OCI-LY1 (cell line): ENCODE data around the gene ABCB4.

ENCODE experiments used
- H2AFZ ChIP-seq: fragments of 200-600 bp; sonication (generic), shearing (Covaris generic); 2 replicates; pipeline ENCODE4 v1.6.0; 2014; ENCODE audit warnings: antibody characterized with exemption, mild to moderate bottlenecking, low read length
- H3F3A ChIP-seq: fragments of 200-600 bp; sonication (generic), shearing (Covaris generic); 2 replicates; pipeline ENCODE4 v1.6.0; 2014; ENCODE audit warnings: mild to moderate bottlenecking, antibody characterized with exemption, low read length, moderate library complexity; ENCODE audit not compliant: insufficient read depth
- H3K27ac ChIP-seq: fragments of 200-600 bp; sonication (generic); 2 replicates; pipeline ENCODE4 v1.5.1; 2014; ENCODE audit warnings: low read length, mixed run types, mild to moderate bottlenecking, low read depth; ENCODE audit not compliant: poor library complexity, severe bottlenecking
- H3K27me3 ChIP-seq: fragments of 200-600 bp; sonication (generic); 2 replicates; pipeline ENCODE4 v1.6.0; 2014; ENCODE audit warnings: antibody characterized with exemption, mild to moderate bottlenecking, low read length, moderate library complexity; ENCODE audit not compliant: insufficient read depth
- H3K36me3 ChIP-seq: fragments of 200-600 bp; sonication (generic); 2 replicates; pipeline ENCODE4 v1.6.1; 2014; ENCODE audit warnings: mild to moderate bottlenecking, antibody characterized with exemption, low read length, moderate library complexity, mixed read lengths; ENCODE audit not compliant: insufficient read depth
- H3K4me1 ChIP-seq: fragments of 200-600 bp; sonication (generic); 2 replicates; pipeline ENCODE4 v1.5.1; 2014; ENCODE audit warnings: mild to moderate bottlenecking, low read length, moderate library complexity; ENCODE audit not compliant: insufficient read depth, severe bottlenecking
- H3K4me2 ChIP-seq: fragments of 200-600 bp; sonication (generic), shearing (Covaris generic); 2 replicates; pipeline ENCODE4 v1.6.1; 2014; ENCODE audit warnings: low read length
- H3K4me3 ChIP-seq: fragments of 200-600 bp; sonication (generic); 2 replicates; pipeline ENCODE4 v1.5.1; 2014; ENCODE audit warnings: low read length, low read depth, mild to moderate bottlenecking, mixed read lengths; ENCODE audit not compliant: poor library complexity, severe bottlenecking
- H3K79me2 ChIP-seq: fragments of 200-600 bp; shearing (Covaris generic); 2 replicates; pipeline ENCODE4 v1.6.1; 2016; ENCODE audit warnings: mixed run types, low read length, mixed read lengths; ENCODE audit not compliant: insufficient read depth
- H3K9ac ChIP-seq: fragments of 200-600 bp; sonication (generic), shearing (Covaris generic); 2 replicates; pipeline ENCODE4 v1.6.1; 2014; ENCODE audit warnings: mild to moderate bottlenecking, low read length, mixed read lengths
- H3K9me2 ChIP-seq: fragments of 200-600 bp; sonication (generic), shearing (Covaris generic); 2 replicates; pipeline ENCODE4 v1.6.1; 2014; ENCODE audit warnings: low read depth, mild to moderate bottlenecking, low read length, mixed read lengths
- H3K9me3 ChIP-seq: fragments of 200-600 bp; shearing (Covaris generic); 2 replicates; pipeline ENCODE4 v1.6.1; 2014; ENCODE audit warnings: low read length, mixed read lengths
- H4K20me1 ChIP-seq: fragments of 200-600 bp; sonication (generic), shearing (Covaris generic); 2 replicates; pipeline ENCODE4 v1.6.0; 2016; ENCODE audit warnings: mild to moderate bottlenecking, low read length; ENCODE audit not compliant: insufficient read depth
- CTCF ChIP-seq: fragments of 200-600 bp; sonication (generic), shearing (Covaris generic); IDR thresholded peaks from 2 replicates; pipeline ENCODE4 v1.5.1; 2017; ENCODE audit warnings: mild to moderate bottlenecking, antibody characterized with exemption, low read length, moderate library complexity, mixed read lengths
- EZH2 ChIP-seq: fragments of 200-600 bp; sonication (generic), shearing (Covaris generic); IDR thresholded peaks from 2 replicates; pipeline ENCODE4 v1.8.0; 2017; ENCODE audit warnings: borderline replicate concordance, mixed run types, mild to moderate bottlenecking, antibody characterized with exemption, low read length, moderate library complexity, mixed read lengths

ABCB4 gene

GRCh38 chr7:87511510-87511909, 36.0 kb upstream of the ABCB4 start:
- Histone ChIP-seq H3K79me2 (no peaks in the 10 kb centered on the region), H3K9me3 (no peaks in the 10 kb centered on the region), H3K4me3 (no peak overlapping the region), H3K9ac (no peak overlapping the region), H3K9me2 (no peaks in the 10 kb centered on the region), H3K4me2 (no peak overlapping the region), H4K20me1 (no peaks in the 10 kb centered on the region), H3K36me3 (peaks cover 19% of the 10 kb centered on the region; the same call in 1 of the 2 replicates), H3K27ac (no peak overlapping the region), H3F3A (no peaks in the 10 kb centered on the region), H3K4me1 (peaks cover 15% of the 10 kb centered on the region), H2AFZ (no peak overlapping the region), H3K27me3 (no peaks in the 10 kb centered on the region)
- TF ChIP-seq CTCF (no peak), EZH2 (no peak)

- no peaks in the 10 kb centered on the region for H4K20me1 ChIP-seq
- H3K27me3 ChIP-seq, result no peaks in the 10 kb centered on the region
- H3K79me2 ChIP-seq, result no peaks in the 10 kb centered on the region
- H3K9ac ChIP-seq, result no peak overlapping the region
- TF ChIP-seq EZH2, result no peak
- no peak for TF ChIP-seq CTCF
- no peaks in the 10 kb centered on the region for H3F3A ChIP-seq
- H3K4me1 ChIP-seq, result peaks cover 17% of the 10 kb centered on the region
- peaks cover 19% of the 10 kb centered on the region; the same call in 1 of the 2 replicates for H3K36me3 ChIP-seq
- H3K9me2 ChIP-seq, result no peaks in the 10 kb centered on the region
- no peak overlapping the region for H3K27ac ChIP-seq
- H3K9me3 ChIP-seq, result no peaks in the 10 kb centered on the region
- H3K4me2 ChIP-seq, result no peak overlapping the region
- no peak overlapping the region for H2AFZ ChIP-seq
- no peak overlapping the region for H3K4me3 ChIP-seq
Observed at GRCh38 chr7:87510411-87510875, 35.0 kb upstream of the ABCB4 start.

GRCh38 chr7:87507446-87507845, 32.0 kb upstream of the ABCB4 start:
- H4K20me1 ChIP-seq, result no peaks in the 10 kb centered on the region
- no peak overlapping the region for H3K27ac ChIP-seq
- no peak; the same call in 1 of the 2 replicates for TF ChIP-seq CTCF
- no peak for TF ChIP-seq EZH2
- H3K27me3 ChIP-seq, result no peaks in the 10 kb centered on the region
- H3K9me2 ChIP-seq, result no peaks in the 10 kb centered on the region
- H3K79me2 ChIP-seq, result no peaks in the 10 kb centered on the region
- H3K36me3 ChIP-seq, result 0 out of 2 replicates have a peak, but pooled peaks cover 8% of the 10 kb centered on the region
- H2AFZ ChIP-seq, result no peak overlapping the region
- H3K9ac ChIP-seq, result no peak overlapping the region
- H3K4me3 ChIP-seq, result no peak overlapping the region
- H3F3A ChIP-seq, result no peaks in the 10 kb centered on the region
- peaks cover 17% of the 10 kb centered on the region for H3K4me1 ChIP-seq
- no peaks in the 10 kb centered on the region for H3K9me3 ChIP-seq
- no peak overlapping the region for H3K4me2 ChIP-seq
